22Rv1 (cell line): ENCODE data around the gene CAPN15.

Source experiments
- H3K27ac ChIP-seq: fragments of 450-650 bp; 2 replicates; pipeline ENCODE4 v1.5.1; 2017
- CTCF ChIP-seq: fragments of 450-650 bp; IDR thresholded peaks from 2 replicates; pipeline ENCODE4 v1.5.1; 2017; ENCODE audit warnings: mild to moderate bottlenecking
- ZFX ChIP-seq: fragments of 450-650 bp; IDR thresholded peaks from 2 replicates; pipeline ENCODE4 v1.6.1; 2017; ENCODE audit warnings: antibody characterized with exemption, borderline replicate concordance

CAPN15 gene

GRCh38 chr16:557463-558297 is 30.2 kb downstream of the CAPN15 start:
- no peak overlapping the region for H3K27ac ChIP-seq
- no peak for TF ChIP-seq CTCF
- TF ChIP-seq ZFX: no peak

- TF ChIP-seq ZFX (no peak), CTCF (no peak)
- no peak overlapping the region for H3K27ac ChIP-seq
Measured at GRCh38 chr16:558298-559020, 30.9 kb downstream of the CAPN15 start.

DNA sequence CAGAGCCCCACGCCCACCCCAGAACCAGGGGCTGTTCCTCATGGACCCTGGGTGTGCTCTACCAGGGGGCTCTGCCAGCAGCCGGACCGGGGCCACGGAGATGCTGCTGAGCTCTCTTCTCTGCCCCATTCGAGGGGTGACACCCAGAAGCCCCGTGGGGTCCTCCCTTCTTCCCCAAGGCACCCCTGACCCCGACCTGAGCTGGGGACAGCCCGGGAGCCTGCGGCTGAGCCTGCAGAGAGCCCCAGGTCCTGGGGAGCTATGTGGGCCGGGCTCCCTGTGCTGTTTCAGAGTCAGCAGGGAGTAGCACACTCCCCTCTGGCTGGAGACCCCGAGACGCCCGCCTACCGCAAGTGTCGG is 31.5 kb downstream of the CAPN15 start:
- TF ChIP-seq ZFX (no peak), CTCF (no peak)
- H3K27ac ChIP-seq: no peak overlapping the region

DNA sequence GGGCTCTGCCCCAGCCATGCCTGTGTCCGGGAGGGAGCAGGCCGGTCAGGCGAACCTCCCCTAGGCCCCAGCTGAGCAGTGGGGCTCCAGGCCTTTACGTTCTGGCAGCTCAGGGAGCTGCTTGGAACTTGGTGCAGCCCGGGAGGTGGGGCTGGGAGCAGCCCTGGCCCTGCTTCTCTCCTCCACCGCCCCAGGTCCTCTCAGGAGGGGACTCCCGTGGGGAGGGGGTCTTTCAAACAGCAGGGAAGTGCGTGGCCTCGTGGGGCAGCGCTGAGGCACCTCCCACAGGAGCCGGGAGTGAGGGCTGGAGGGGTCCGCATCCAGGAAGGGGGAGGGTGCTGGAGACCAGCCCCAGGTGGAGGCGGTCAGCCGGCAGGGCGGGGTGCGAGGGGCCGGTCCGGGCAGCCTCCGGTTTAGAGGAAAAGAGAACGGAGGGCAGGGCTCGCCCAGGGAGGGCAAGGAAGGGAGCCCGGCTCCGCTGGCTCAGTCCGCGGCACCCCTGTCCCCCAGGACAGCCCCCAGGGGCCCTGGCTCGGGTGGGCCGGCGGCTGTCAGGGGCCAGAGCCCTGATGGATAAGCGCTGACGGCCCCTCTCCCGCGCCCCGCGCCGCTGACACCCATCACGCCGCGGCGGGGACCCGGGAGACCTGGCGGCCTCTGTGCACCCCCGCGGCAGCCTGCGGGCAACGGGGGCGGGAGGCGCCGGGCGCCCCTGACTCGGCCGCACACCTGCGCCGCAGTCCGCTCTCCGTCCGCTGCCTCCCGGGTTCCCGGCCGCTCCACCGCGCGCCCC is 32.1 kb downstream of the CAPN15 start:
- TF ChIP-seq CTCF (no peak), ZFX (no peak)
- no peak overlapping the region for H3K27ac ChIP-seq

DNA sequence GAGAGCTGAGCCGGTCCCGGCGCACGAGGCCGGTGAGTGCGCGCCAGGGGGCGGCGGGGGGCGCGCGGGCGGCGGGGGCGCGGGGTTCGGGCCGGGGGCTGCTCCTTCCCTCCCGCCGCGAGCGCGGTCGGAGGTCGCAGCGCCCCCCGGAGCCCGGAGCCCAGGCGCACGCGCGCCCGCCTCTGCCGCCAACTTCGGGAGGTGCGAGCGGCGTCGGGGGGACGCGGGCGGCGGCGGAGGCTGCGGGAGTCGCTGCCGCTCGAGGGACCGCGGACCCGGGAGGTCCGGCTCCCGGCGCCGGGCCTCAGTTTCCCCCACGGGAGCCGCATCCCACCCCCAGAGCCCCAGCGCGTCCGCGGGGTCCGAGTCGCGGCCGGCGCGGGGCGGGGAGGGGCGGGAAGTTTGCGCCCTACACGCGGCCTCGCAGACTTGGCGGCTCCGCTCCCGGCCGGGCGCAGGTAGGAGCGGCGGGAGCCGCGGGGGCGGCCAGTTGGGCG is 32.7 kb downstream of the CAPN15 start, which contains the start of gene PRR35:
PRR35 (plus strand) TSS at position 191 of the 497 bp plus-strand sequence. CDS start 2,901 bp downstream, outside the sequence.
- no peak within 1 kb of the TSS for H3K27ac ChIP-seq
- TF ChIP-seq ZFX (no peak), CTCF (no peak)

DNA sequence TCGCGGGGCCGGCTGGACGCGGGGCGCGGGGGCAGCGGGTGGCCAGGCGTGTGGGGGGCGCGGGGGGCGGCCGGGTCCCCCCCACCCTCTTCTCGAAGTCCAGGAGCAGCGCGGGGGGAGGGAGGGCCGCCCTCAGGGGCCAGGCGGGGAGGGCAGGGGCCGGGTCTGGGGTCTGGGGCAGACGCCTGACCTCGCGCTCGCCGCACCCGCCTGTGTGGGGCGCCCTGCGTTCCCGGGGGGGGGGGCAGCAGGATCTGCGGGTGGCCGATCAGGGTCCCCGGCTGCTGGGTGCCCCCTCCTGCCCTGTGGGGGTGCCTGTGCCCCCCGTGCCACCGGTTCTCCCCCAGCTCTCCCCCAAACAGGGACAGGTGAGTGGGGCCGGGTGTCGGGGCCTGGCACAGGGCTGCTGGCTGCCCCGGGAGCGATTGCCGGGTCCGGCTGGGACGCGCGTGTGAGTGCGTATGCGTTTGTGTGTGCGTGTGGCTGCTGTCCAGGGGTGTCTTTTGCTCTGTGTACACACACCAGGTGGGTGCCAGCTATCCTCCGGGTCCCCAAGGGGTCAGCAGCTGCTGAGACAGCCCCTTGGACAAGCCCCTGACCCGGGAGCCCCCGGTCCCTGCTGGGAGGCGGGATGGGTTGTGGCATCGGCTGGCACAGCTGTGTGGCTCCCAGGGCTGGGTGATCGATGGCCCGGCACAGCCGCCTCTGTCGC is 33.3 kb downstream of the CAPN15 start:
- no peak overlapping the region for H3K27ac ChIP-seq
- no peak for TF ChIP-seq ZFX
- TF ChIP-seq CTCF: no peak
